Measurements from ENCODE around the gene PEMT. TPM values are rescaled to one million over a fixed set of nuclear protein-coding genes. Genes with fewer than 3 reads are reported as not detected.

PEMT gene
- total and polyA plus RNA-seq, 2 of the 8 experiments (the other 6 are each of a cell fraction or from before 2014, with no cell fraction given): 42.0 to 118 TPM

GRCh38 chr17:17491031-17491471, 100.5 kb downstream of the PEMT start:
- Histone ChIP-seq H3K79me2 (ENCODE audit: control insufficient read depth in 1 of 2, insufficient read depth in 2 of 2, low read length in 2 of 2) (peaks cover 0 to 2% of the 10 kb centered on the region in 2 experiments; a peak in 1 of 4 replicates), H3K4me2 (ENCODE audit: insufficient read depth in 1 of 2, low read depth in 2 of 2, low read length in 2 of 2) (no peak overlapping the region), H4K5ac (ENCODE audit: insufficient read length, low read depth, low read length) (no peak overlapping the region), H3K27ac (ENCODE audit: low read depth, low read length) (no peak overlapping the region), H2BK120ac (replicated peaks; ENCODE audit: low read depth, low read length) (no peak overlapping the region), H4K20me1 (replicated peaks in 1 of 2; ENCODE audit: control insufficient read depth in 1 of 2, insufficient read depth in 2 of 2, low read length in 2 of 2) (peaks cover 21 to 22% of the 10 kb centered on the region in 2 experiments), H3K4ac (replicated peaks; ENCODE audit: insufficient read length, low read depth, low read length) (no peak overlapping the region), H4K8ac (ENCODE audit: extremely low read depth, insufficient read depth, low read length) (no peak overlapping the region), H4K91ac (replicated peaks; ENCODE audit: insufficient read length, low read length) (no peak overlapping the region), H3K9ac (replicated peaks in 1 of 4; ENCODE audit: extremely low read depth in 1 of 4, low read depth in 3 of 4, low read length in 3 of 4) (no peak overlapping the region; a peak in 1 of 7 replicates), H3K23ac (ENCODE audit: insufficient read length) (no peak overlapping the region), H3K18ac (ENCODE audit: extremely low read depth, low read length) (no peak overlapping the region), H3K4me1 (replicated peaks in 1 of 4; ENCODE audit: control insufficient read depth in 3 of 4, insufficient read depth in 4 of 4, low read length in 3 of 4) (peaks cover 5 to 23% (median 16%) of the 10 kb centered on the region in 4 experiments), H2AK5ac (ENCODE audit: low read depth, low read length) (no peak overlapping the region), H3K9me3 (ENCODE audit: insufficient read depth in 2 of 2, low read depth in 1 of 2, low read length in 1 of 2) (no peaks in the 10 kb centered on the region), H3K27me3 (replicated peaks in 1 of 4; ENCODE audit: control insufficient read depth in 3 of 4, extremely low read depth in 1 of 4, insufficient read depth in 3 of 4, low read length in 3 of 4) (peaks cover 14 to 25% (median 21%) of the 10 kb centered on the region in 4 experiments; a peak in 6 of 7 replicates), H3K4me3 (ENCODE audit: extremely low read depth in 1 of 4, insufficient read depth in 2 of 4, low read depth in 3 of 4, low read length in 4 of 4) (no peak overlapping the region), H3K79me1 (ENCODE audit: low read depth, low read length) (peaks cover 2% of the 10 kb centered on the region), H2BK20ac (ENCODE audit: low read length) (no peak overlapping the region), H3K36me3 (ENCODE audit: control insufficient read depth in 2 of 4, insufficient read depth in 4 of 4, low read length in 3 of 4) (peaks cover 3 to 23% (median 17%) of the 10 kb centered on the region in 4 experiments; a peak in 7 of 8 replicates), H3K23me2 (ENCODE audit: low read depth, low read length) (peaks cover 16% of the 10 kb centered on the region; the same call in 1 of the 2 replicates), H2AFZ (ENCODE audit: low read length) (no peak overlapping the region), H3K56ac (replicated peaks; ENCODE audit: insufficient read length, low read depth, low read length) (no peak overlapping the region), H2BK12ac (ENCODE audit: low read depth, low read length) (no peak overlapping the region), H2BK15ac (ENCODE audit: low read length) (no peak overlapping the region), H2BK5ac (ENCODE audit: low read depth, low read length) (no peak overlapping the region), H3K14ac (ENCODE audit: insufficient read length) (no peak overlapping the region)
- CTCF ChIA-PET (ENCODE audit: partially characterized antibody): interaction anchor here (0.6 to 4.4 kb wide), 12 partner anchors 10 to 224 kb away, joined by 3 to 38 read pairs (median 4); no protein-coding TSS in a partner anchor
- POLR2A ChIA-PET (ENCODE audit: partially characterized antibody): interaction anchor here (0.7 to 1.9 kb wide), 6 partner anchors 13 to 183 kb away, joined by 3 to 5 read pairs (median 3); no protein-coding TSS in a partner anchor
- FAIRE-seq (no peak), DNase-seq (ENCODE audit: low read depth in 1 of 2, low spot score in 2 of 2) (no peak)
- 86% methylated on average over 10 of the region's 10 CpGs; no CpG with 5 or more reads in 1 of the 2 experiments for WGBS, 2 experiments (ENCODE audit: extremely low coverage in 1 of 2, insufficient coverage in 1 of 2, insufficient read length in 1 of 2, insufficient replicate concordance in 2 of 2, low coverage in 1 of 2, low lambda C conversion rate in 2 of 2, missing lambda C conversion rate in 1 of 2)
- no peak for TF ChIP-seq JUN (IDR thresholded peaks at IDR 0.05; ENCODE audit: low read depth, low read length)
- no peak for TF ChIP-seq BACH1 (IDR thresholded peaks at IDR 0.05; ENCODE audit: low read length)
- no peak for TF ChIP-seq SRF (IDR thresholded peaks at IDR 0.05; ENCODE audit: low read depth, low read length)
- no peak for TF ChIP-seq NANOG (IDR thresholded peaks at IDR 0.05; ENCODE audit: insufficient read depth, low read depth, low read length, poor library complexity, severe bottlenecking)
- TF ChIP-seq YY1 (IDR thresholded peaks at IDR 0.05; ENCODE audit: low read depth, low read length): no peak
- no peak for TF ChIP-seq FOSL1 (IDR thresholded peaks at IDR 0.05; ENCODE audit: insufficient read depth, low read depth, low read length)
- no peak for TF ChIP-seq E2F6 (IDR thresholded peaks at IDR 0.05)
- TF ChIP-seq TEAD4 (IDR thresholded peaks at IDR 0.05; ENCODE audit: low read depth, low read length): no peak
- no peak for TF ChIP-seq NRF1 (IDR thresholded peaks at IDR 0.05; ENCODE audit: low read depth, low read length)
- no peak for TF ChIP-seq GABPA (IDR thresholded peaks at IDR 0.05; ENCODE audit: borderline replicate concordance, insufficient read depth, low read length)
- TF ChIP-seq TBP (IDR thresholded peaks at IDR 0.05; ENCODE audit: low read depth, low read length): no peak

Measured in H1 (cell line).